Activated naive CD8-positive, alpha-beta T cell (primary cell): ENCODE results near the gene ARHGAP31.
"Not testable (repeated sequence)": the region's sequence is repeated elsewhere in the genome, so short reads cannot be mapped to it uniquely, and the experiment has no call there.

Experiments used
- H3K27ac Mint-ChIP-seq: one replicate; pipeline ENCODE4 v1.8.0; 2021; ENCODE audit warnings: mixed read lengths
- H3K27me3 Mint-ChIP-seq: one replicate; pipeline ENCODE4 v1.8.0; 2021; ENCODE audit warnings: mixed read lengths
- H3K36me3 Mint-ChIP-seq: one replicate; pipeline ENCODE4 v1.8.0; 2021; ENCODE audit warnings: mixed read lengths
- H3K4me1 Mint-ChIP-seq: one replicate; pipeline ENCODE4 v1.8.0; 2021; ENCODE audit warnings: low read depth, mixed read lengths
- H3K4me3 Mint-ChIP-seq: one replicate; pipeline ENCODE4 v1.8.0; 2021; ENCODE audit warnings: mild to moderate bottlenecking, mixed read lengths
- H3K9me3 Mint-ChIP-seq: one replicate; pipeline ENCODE4 v1.8.0; 2021; ENCODE audit warnings: low read depth, mixed read lengths

The ARHGAP31 gene

GRCh38 chr3:119322835-119323722 lies 28.9 kb downstream of the ARHGAP31 start:
- Mint-ChIP-seq H3K4me3 (peak overlapping the region; percentile 85), H3K36me3 (no peaks in the 10 kb centered on the region), H3K27ac (peak overlapping the region; percentile 91), H3K4me1 (peaks cover 43% of the 10 kb centered on the region), H3K27me3 (no peaks in the 10 kb centered on the region), H3K9me3 (no peaks in the 10 kb centered on the region)

- no peaks in the 10 kb centered on the region for H3K9me3 Mint-ChIP-seq
- no peaks in the 10 kb centered on the region for H3K27me3 Mint-ChIP-seq
- peak overlapping the region; percentile 85 for H3K4me3 Mint-ChIP-seq
- H3K4me1 Mint-ChIP-seq: peaks cover 43% of the 10 kb centered on the region
- H3K36me3 Mint-ChIP-seq: no peaks in the 10 kb centered on the region
- peak overlapping the region; percentile 91 for H3K27ac Mint-ChIP-seq
Observed at GRCh38 chr3:119323723-119324085, 29.5 kb downstream of the ARHGAP31 start.

- peak overlapping the region; percentile 13 for H3K4me3 Mint-ChIP-seq
- no peaks in the 10 kb centered on the region for H3K9me3 Mint-ChIP-seq
- peaks cover 4% of the 10 kb centered on the region for H3K36me3 Mint-ChIP-seq
- peaks cover 41% of the 10 kb centered on the region for H3K4me1 Mint-ChIP-seq
- H3K27ac Mint-ChIP-seq: peak overlapping the region; percentile 16
- no peaks in the 10 kb centered on the region for H3K27me3 Mint-ChIP-seq
Observed at GRCh38 chr3:119324899-119325298, 30.7 kb downstream of the ARHGAP31 start.

GRCh38 chr3:119326976-119327375 lies 32.8 kb downstream of the ARHGAP31 start:
- H3K27me3 Mint-ChIP-seq: no peaks in the 10 kb centered on the region
- no peak overlapping the region for H3K27ac Mint-ChIP-seq
- H3K4me1 Mint-ChIP-seq: peaks cover 23% of the 10 kb centered on the region
- H3K4me3 Mint-ChIP-seq: no peak overlapping the region
- H3K9me3 Mint-ChIP-seq: no peaks in the 10 kb centered on the region
- H3K36me3 Mint-ChIP-seq: peaks cover 7% of the 10 kb centered on the region

- Mint-ChIP-seq H3K9me3 (no peaks in the 10 kb centered on the region), H3K36me3 (peaks cover 7% of the 10 kb centered on the region), H3K4me3 (no peak overlapping the region), H3K4me1 (peaks cover 8% of the 10 kb centered on the region), H3K27ac (no peak overlapping the region), H3K27me3 (no peaks in the 10 kb centered on the region)
Observed at GRCh38 chr3:119329551-119329950, 35.4 kb downstream of the ARHGAP31 start.

- H3K36me3 Mint-ChIP-seq: peaks cover 7% of the 10 kb centered on the region
- H3K27ac Mint-ChIP-seq: no peak overlapping the region
- no peaks in the 10 kb centered on the region for H3K9me3 Mint-ChIP-seq
- H3K27me3 Mint-ChIP-seq: no peaks in the 10 kb centered on the region
- peaks cover 3% of the 10 kb centered on the region for H3K4me1 Mint-ChIP-seq
- H3K4me3 Mint-ChIP-seq: no peak overlapping the region
Observed at GRCh38 chr3:119330181-119330580, 36.0 kb downstream of the ARHGAP31 start.

GRCh38 chr3:119330858-119331257 lies 36.7 kb downstream of the ARHGAP31 start:
- no peaks in the 10 kb centered on the region for H3K9me3 Mint-ChIP-seq
- peaks cover 3% of the 10 kb centered on the region for H3K4me1 Mint-ChIP-seq

GRCh38 chr3:119331661-119332060 lies 37.5 kb downstream of the ARHGAP31 start:
- no peak overlapping the region for H3K27ac Mint-ChIP-seq
- no peaks in the 10 kb centered on the region for H3K27me3 Mint-ChIP-seq
- no peak overlapping the region for H3K4me3 Mint-ChIP-seq
- H3K36me3 Mint-ChIP-seq: peaks cover 7% of the 10 kb centered on the region
- no peaks in the 10 kb centered on the region for H3K9me3 Mint-ChIP-seq
- no peaks in the 10 kb centered on the region for H3K4me1 Mint-ChIP-seq

More at GRCh38 chr3:119330858-119331257, 36.7 kb downstream of the ARHGAP31 start:
- Mint-ChIP-seq H3K27me3 (no peaks in the 10 kb centered on the region), H3K36me3 (peaks cover 7% of the 10 kb centered on the region), H3K4me3 (no peak overlapping the region), H3K27ac (no peak overlapping the region)

GRCh38 chr3:119333773-119334509 lies 39.8 kb downstream of the ARHGAP31 start:
- H3K36me3 Mint-ChIP-seq: peaks cover 7% of the 10 kb centered on the region
- H3K9me3 Mint-ChIP-seq: no peaks in the 10 kb centered on the region
- H3K4me3 Mint-ChIP-seq: no peak overlapping the region
- H3K27me3 Mint-ChIP-seq: no peaks in the 10 kb centered on the region
- H3K4me1 Mint-ChIP-seq: no peaks in the 10 kb centered on the region
- H3K27ac Mint-ChIP-seq: no peak overlapping the region

- no peaks in the 10 kb centered on the region for H3K4me1 Mint-ChIP-seq
- no peak overlapping the region for H3K27ac Mint-ChIP-seq
- H3K4me3 Mint-ChIP-seq: no peak overlapping the region
- H3K36me3 Mint-ChIP-seq: no peaks in the 10 kb centered on the region
- no peaks in the 10 kb centered on the region for H3K27me3 Mint-ChIP-seq
- H3K9me3 Mint-ChIP-seq: no peaks in the 10 kb centered on the region
Observed at GRCh38 chr3:119336823-119337222, 42.6 kb downstream of the ARHGAP31 start.

- H3K36me3 Mint-ChIP-seq, H3K4me1 Mint-ChIP-seq, H3K27me3 Mint-ChIP-seq, H3K9me3 Mint-ChIP-seq, H3K27ac Mint-ChIP-seq, H3K4me3 Mint-ChIP-seq: not testable (repeated sequence)
Observed at GRCh38 chr3:119337407-119337806, 43.2 kb downstream of the ARHGAP31 start.

GRCh38 chr3:119338754-119339153 lies 44.6 kb downstream of the ARHGAP31 start:
- Mint-ChIP-seq H3K27me3 (no peaks in the 10 kb centered on the region), H3K27ac (no peak overlapping the region), H3K9me3 (no peaks in the 10 kb centered on the region), H3K36me3 (no peaks in the 10 kb centered on the region), H3K4me3 (no peak overlapping the region), H3K4me1 (peaks cover 2% of the 10 kb centered on the region)

- Mint-ChIP-seq H3K36me3 (no peaks in the 10 kb centered on the region), H3K9me3 (no peaks in the 10 kb centered on the region), H3K27me3 (no peaks in the 10 kb centered on the region), H3K4me3 (no peak overlapping the region), H3K4me1 (peaks cover 2% of the 10 kb centered on the region), H3K27ac (no peak overlapping the region)
Observed at GRCh38 chr3:119340014-119340413, 45.8 kb downstream of the ARHGAP31 start.

GRCh38 chr3:119340446-119340845 lies 46.3 kb downstream of the ARHGAP31 start:
- Mint-ChIP-seq H3K4me1 (peaks cover 2% of the 10 kb centered on the region), H3K4me3 (no peak overlapping the region), H3K27ac (no peak overlapping the region), H3K9me3 (no peaks in the 10 kb centered on the region), H3K36me3 (no peaks in the 10 kb centered on the region), H3K27me3 (no peaks in the 10 kb centered on the region)

GRCh38 chr3:119342176-119342575 lies 48.0 kb downstream of the ARHGAP31 start:
- no peaks in the 10 kb centered on the region for H3K9me3 Mint-ChIP-seq
- no peaks in the 10 kb centered on the region for H3K36me3 Mint-ChIP-seq
- no peak overlapping the region for H3K4me3 Mint-ChIP-seq
- no peak overlapping the region for H3K27ac Mint-ChIP-seq
- no peaks in the 10 kb centered on the region for H3K27me3 Mint-ChIP-seq
- H3K4me1 Mint-ChIP-seq: peaks cover 2% of the 10 kb centered on the region
